Inferior parietal cortex (tissue), 1 donor: ENCODE results near the gene CYP3A7.
"Not testable (repeated sequence)": the region's sequence is repeated elsewhere in the genome, so short reads cannot be mapped to it uniquely, and the experiment has no call there.

ENCODE experiments used
- DNase-seq: peaks from one replicate; pipeline ENCODE4 v3.0.0-alpha.2; 2016; ENCODE audit errors: extremely low spot score

Gene CYP3A7

GRCh38 chr7:99709260-99709659, 25.7 kb downstream of the CYP3A7 start:
- DNase-seq = no peak

- DNase-seq = no peak
Observed at GRCh38 chr7:99707096-99707495, 27.9 kb downstream of the CYP3A7 start.

- no peak for DNase-seq
Observed at GRCh38 chr7:99699946-99700345, 35.0 kb downstream of the CYP3A7 start.

GRCh38 chr7:99698867-99699730, 35.9 kb downstream of the CYP3A7 start:
- not testable (repeated sequence) for DNase-seq

- DNase-seq = no peak
Observed at GRCh38 chr7:99694912-99695304, 40.1 kb downstream of the CYP3A7 start.

GRCh38 chr7:99694201-99694911, 40.6 kb downstream of the CYP3A7 start:
- DNase-seq = no peak

GRCh38 chr7:99693427-99694200, 41.4 kb downstream of the CYP3A7 start:
- peak; percentile 54 for DNase-seq

- DNase-seq = no peak
Observed at GRCh38 chr7:99693100-99693426, 41.9 kb downstream of the CYP3A7 start.

GRCh38 chr7:99692563-99692962, 42.4 kb downstream of the CYP3A7 start:
- DNase-seq = not testable (repeated sequence)

- DNase-seq = not testable (repeated sequence)
Observed at GRCh38 chr7:99691658-99692057, 43.3 kb downstream of the CYP3A7 start.

GRCh38 chr7:99690918-99691317, 44.1 kb downstream of the CYP3A7 start:
- DNase-seq = not testable (repeated sequence)

GRCh38 chr7:99685871-99686608, 49.0 kb downstream of the CYP3A7 start:
- DNase-seq = not testable (repeated sequence)

- no peak for DNase-seq
Observed at GRCh38 chr7:99685129-99685758, 49.8 kb downstream of the CYP3A7 start.

GRCh38 chr7:99679400-99680191, 55.4 kb downstream of the CYP3A7 start, which contains the start of gene CYP3A5:
Gene CYP3A5 (minus strand): TSS chr7:99679996. CDS start chr7:99679896, 100 bp downstream.
- peak; percentile 28 for DNase-seq

- no peak for DNase-seq
Observed at GRCh38 chr7:99679032-99679399, 56.0 kb downstream of the CYP3A7 start.

- DNase-seq = no peak
Observed at GRCh38 chr7:99677648-99678045, 57.3 kb downstream of the CYP3A7 start.

- no peak for DNase-seq
Observed at GRCh38 chr7:99677013-99677647, 57.9 kb downstream of the CYP3A7 start.

- no peak for DNase-seq
Observed at GRCh38 chr7:99674995-99675742, 59.8 kb downstream of the CYP3A7 start.

- no peak for DNase-seq
Observed at GRCh38 chr7:99672573-99672972, 62.4 kb downstream of the CYP3A7 start.
